GM21529 (cell line): ENCODE measurements around the gene CRACDL.

Experiments used
- ATAC-seq: cut with Tn5 transposase; IDR thresholded peaks from one replicate; pipeline ENCODE4 v1.9.1; 2021; ENCODE audit not compliant: unreplicated experiment

Gene CRACDL

GRCh38 chr2:98867539-98868309 is 68.3 kb downstream of the CRACDL start:
- no peak for ATAC-seq

DNA sequence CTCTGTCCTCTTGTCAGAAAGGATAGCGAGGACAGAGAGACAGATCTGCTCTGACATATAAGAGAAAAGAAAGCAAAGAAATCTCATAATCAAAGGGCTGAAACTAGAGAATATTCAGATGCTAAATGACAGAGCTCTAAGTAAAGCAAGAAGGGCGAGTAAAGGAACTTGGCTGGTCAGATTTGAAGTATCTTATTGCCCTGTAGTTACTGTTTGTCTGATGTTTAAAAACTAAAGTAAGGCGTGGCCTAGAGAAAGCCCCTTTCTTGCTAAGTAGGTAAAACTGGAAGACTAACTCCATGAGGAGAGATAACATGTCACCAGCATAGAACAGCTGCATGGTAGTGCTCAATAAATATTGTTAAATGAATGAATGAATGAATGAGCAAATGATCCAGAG is 70.0 kb downstream of the CRACDL start:
- ATAC-seq = no peak

- ATAC-seq = no peak
These were observed 74.4 kb downstream of the CRACDL start for GRCh38 chr2:98861601-98862000.

- no peak for ATAC-seq
These were observed 76.7 kb downstream of the CRACDL start for GRCh38 chr2:98859323-98859722.

DNA sequence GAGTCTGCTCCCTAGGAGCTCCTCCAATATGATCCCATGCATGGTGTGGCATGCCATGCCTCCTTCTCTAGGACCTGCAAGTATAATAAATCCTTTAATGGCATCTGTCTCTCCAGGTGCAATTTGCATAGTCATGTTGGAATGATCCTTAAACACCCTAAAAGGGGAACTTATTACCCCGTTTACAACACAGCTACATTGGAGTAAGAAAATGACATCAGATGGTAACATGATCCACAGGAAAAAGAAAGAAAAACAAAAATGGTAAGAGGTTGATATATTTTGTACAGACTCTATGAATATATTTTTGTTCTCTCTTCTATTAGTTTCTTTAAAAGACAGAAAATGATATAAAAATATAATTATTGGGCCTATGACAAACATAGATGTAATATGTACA is 79.0 kb downstream of the CRACDL start:
- ATAC-seq = no peak

- no peak for ATAC-seq
These were observed 81.3 kb downstream of the CRACDL start for GRCh38 chr2:98854682-98855081.

- ATAC-seq = no peak
These were observed 83.1 kb downstream of the CRACDL start for GRCh38 chr2:98852932-98853331.

DNA sequence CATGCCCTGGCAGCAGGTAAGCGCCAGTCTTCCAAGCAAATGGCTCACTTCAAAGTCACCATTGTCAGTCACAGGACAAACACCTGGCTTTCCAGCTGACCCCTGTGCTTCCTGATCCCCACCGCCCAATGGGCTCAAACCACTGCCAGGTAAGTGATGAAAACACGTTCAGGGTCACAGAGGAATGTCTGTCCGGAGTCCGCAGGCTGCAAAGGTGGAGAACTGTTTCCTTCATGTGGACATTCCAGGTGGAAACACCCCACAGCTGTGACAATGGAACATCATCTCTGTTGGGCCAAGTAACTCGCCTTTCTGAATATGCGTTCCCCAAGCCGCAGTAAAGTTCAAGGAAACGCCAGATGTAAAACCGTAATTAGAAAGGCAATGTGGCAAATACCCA is 86.0 kb downstream of the CRACDL start:
- ATAC-seq = no peak

DNA sequence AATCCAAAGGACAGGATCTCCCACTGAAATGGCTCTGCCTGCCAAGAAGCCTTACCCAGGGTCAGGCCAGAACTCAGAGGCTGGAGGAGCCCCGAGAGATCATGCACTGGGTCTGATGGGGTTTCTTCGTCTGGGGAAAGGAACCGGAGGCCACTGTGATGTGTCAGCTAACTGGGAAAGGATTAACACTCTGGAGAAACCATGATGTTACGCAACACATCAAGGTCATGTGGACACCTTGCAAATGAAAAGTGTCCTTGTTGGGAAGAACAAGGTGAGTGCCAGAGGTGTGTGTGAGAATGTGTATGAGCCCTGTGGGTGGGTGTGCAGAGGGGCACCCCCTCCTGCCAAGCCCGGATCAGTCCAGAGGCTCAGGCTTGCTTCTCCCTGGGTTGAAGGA is 86.9 kb downstream of the CRACDL start:
- no peak for ATAC-seq

DNA sequence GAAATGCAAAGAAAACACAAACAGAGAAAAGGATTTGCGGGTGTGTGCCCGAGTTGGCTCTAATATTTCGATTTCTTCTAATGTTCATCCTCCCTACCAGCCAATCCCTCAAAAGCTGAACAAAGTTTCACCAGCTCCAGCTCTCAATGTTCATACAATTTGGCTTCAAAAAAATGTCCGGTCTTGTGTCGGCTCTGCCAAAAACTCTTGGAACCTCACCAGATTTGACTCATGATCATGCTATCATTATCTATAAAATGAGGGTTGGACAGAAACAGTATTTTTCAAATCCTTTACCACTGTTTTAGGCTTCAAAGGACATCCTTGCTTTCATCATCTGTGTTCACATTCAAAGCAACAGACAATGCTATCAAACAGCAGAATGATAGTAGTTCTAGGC is 88.2 kb downstream of the CRACDL start:
- ATAC-seq = no peak

GRCh38 chr2:98846041-98846440 is 90.0 kb downstream of the CRACDL start:
- no peak for ATAC-seq

GRCh38 chr2:98842136-98842535 is 93.9 kb downstream of the CRACDL start:
- no peak for ATAC-seq

DNA sequence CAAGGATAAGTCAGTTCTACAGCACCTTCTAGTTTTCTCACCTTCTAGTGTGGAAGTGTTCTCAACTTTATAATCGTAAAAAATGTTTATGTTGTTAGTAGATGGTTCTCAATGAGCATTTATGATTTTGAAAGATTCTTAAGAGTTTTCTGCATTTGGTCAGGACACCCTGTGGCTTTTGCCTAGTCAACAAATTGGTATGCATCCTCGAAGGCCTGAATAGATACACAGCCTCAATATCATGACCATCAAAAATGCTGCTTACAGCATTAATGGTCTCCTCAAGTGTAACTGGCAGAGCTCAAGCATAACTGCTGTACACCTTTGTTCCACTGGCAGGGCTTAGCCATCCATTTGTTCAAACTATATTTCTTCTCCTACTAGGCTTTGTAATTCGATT is 96.7 kb downstream of the CRACDL start:
- no peak for ATAC-seq

GRCh38 chr2:98835831-98836385 is 100.1 kb downstream of the CRACDL start:
- no peak for ATAC-seq

- no peak for ATAC-seq
These were observed 102.1 kb downstream of the CRACDL start for GRCh38 chr2:98833917-98834263.

DNA sequence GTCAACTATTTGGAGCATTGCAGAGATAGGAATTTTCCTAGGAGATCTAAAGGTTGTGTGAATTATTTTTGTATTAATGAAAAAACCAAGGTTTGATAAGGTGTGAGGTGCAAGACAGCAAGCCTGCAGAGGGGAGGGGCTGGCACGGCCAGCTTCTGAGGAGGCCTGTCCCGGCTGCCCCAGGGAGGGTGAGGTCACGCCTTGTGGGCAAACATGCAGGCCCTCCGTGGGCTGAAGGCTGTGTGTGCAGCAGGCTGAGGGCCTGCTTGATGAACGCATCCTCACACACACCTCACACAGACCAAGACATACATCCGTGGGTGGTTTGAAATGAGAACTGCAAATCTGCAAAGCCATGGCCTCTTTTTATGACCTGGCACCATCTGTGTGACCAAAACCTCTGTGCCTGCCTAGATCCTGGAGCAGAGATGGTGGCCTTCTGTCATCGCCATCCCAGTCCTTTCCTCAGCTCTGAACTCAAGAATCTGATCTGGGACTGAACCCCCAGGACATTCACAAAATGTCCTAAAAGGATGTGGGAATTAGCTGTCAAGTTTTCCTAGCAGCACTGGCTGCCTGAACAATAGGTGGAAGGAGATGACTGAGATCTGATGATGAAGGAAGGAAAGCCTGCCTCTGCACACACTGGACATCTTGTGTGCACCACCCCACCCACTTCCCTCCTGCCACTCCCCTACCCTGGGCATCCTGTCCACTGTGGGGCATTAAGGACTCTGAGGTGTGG is 102.7 kb downstream of the CRACDL start:
- no peak for ATAC-seq

GRCh38 chr2:98832172-98832571 is 103.9 kb downstream of the CRACDL start:
- no peak for ATAC-seq

DNA sequence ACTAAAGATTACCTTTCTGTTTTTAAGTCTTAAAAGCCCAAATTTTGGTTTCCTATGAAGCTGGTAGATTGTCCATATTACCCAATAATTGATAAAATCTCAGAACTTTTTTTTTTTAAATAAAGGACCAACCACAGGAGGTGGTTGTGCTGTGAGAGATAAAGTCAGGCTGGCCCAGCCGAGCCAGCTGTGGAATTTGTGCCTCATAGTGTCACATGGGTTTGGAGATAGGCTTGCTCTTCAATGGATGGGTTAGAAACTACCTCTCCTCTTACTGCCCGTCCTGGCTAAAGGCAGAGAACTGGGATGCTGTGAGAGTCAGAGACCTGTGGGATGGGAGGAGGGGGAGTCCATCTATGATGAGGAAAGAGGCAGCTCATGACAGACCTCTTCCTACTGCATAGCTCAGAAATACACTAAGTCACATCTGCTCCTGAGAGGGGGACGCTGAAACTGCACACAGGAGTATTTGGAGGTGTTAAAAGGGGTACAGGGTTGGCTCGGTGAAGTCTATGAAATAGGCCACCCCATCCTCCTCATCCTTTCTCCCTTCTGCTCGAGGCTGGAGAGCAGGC is 105.4 kb downstream of the CRACDL start:
- ATAC-seq = no peak

DNA sequence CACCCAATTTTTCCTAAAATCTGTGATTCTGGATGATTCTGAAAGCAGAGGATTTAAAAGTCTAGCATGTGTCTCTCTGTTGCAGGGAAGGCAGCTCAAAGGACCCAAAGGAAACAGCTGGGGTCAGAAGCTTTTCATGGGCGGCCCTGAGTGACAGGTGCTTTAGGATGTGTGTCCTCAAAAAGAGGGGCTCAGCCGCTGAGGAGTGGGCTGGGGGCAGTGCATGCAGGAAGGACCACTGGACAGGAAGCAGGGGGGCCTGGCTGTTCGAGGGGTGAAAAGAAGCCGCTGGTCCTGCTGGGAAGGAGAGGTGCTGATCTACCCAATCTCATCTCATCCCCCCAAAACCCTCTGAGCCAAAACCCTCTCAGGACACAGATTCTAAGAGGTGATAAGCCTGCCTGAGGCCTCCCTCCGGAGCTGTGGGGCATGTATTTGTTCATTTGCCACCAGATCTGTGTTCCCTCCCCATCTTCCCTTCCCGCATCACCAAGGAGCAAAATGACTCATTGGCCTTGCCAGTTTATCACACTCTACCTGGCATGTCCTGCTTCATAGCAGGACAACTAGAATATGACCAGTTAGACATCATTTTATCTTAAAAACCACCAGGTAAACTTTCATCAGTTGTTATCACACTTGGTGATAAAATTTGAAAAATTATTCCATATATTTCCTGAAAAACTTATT is 106.3 kb downstream of the CRACDL start:
- no peak for ATAC-seq

- ATAC-seq = no peak
These were observed 107.1 kb downstream of the CRACDL start for GRCh38 chr2:98828793-98829371.

DNA sequence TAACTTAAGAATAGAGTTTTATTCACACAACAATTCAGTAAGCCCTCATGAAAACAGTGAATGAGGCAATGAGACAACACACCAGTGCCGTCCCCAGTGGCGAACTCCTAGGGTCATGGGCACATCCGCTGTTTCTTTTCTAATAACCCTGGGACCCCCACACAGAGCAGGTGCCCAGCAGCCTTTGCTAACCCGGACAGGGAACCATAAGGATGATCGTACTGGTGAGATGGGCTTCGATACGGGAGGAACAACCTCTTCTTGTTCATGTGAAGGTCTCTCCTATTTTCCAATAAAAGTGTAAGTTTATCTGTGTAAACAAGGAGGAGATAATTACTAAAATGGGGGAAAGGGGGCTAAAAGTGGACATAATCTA is 107.7 kb downstream of the CRACDL start:
- ATAC-seq = no peak
